Spleen (tissue), 7 donors: ENCODE results near the gene POP4.

ENCODE experiments used
- CTCF ChIP-seq, 11 experiments: fragments of 200-600 bp in 7 of 11; fragments of 450-650 bp in 4 of 11; sonication (generic) in 4 of 11; IDR thresholded peaks in 8 of 11; conservative IDR thresholded peaks in 3 of 11; 1 replicate in 7 of 11; 2 replicates in 4 of 11; pipeline versions ENCODE4 v1.4.0 to v1.8.0; 2016 to 2021; ENCODE audit warnings: antibody characterized with exemption in 11 of 11, inconsistent platforms in 4 of 11, mild to moderate bottlenecking in 1 of 11
- POLR2AphosphoS5 ChIP-seq, 3 donors: sonication (generic); formaldehyde crosslinking; IDR thresholded peaks; one replicate each; pipeline ENCODE4 v1.5.1; 2017; ENCODE audit warnings: antibody characterized with exemption in 3 of 3
- donor health status: DM: no; HTN: no; CAD: no; lungs with moderate emphysema.
- donor health status: DM: no; HTN: no; CAD: no.
- donor health status: DM: no; HTN: no; CAD: no.

- TF ChIP-seq CTCF (IDR thresholded peaks at IDR 0.05 in 8 of 11, conservative IDR thresholded peaks at IDR 0.05 in 3 of 11) (no peak), POLR2AphosphoS5 (IDR thresholded peaks at IDR 0.05) (no peak)
Measured at GRCh38 chr19:29587518-29587986, 18.5 kb upstream of the POP4 start.
